OCI-LY1 (cell line): Measurements from ENCODE around the gene DIRAS1.

Experiments
- H2AFZ ChIP-seq: fragments of 200-600 bp; sonication (generic), shearing (Covaris generic); 2 replicates; pipeline ENCODE4 v1.6.0; 2014; ENCODE audit warnings: antibody characterized with exemption, mild to moderate bottlenecking, low read length
- H3F3A ChIP-seq: fragments of 200-600 bp; sonication (generic), shearing (Covaris generic); 2 replicates; pipeline ENCODE4 v1.6.0; 2014; ENCODE audit warnings: mild to moderate bottlenecking, antibody characterized with exemption, low read length, moderate library complexity; ENCODE audit not compliant: insufficient read depth
- H3K27ac ChIP-seq: fragments of 200-600 bp; sonication (generic); 2 replicates; pipeline ENCODE4 v1.5.1; 2014; ENCODE audit warnings: low read length, mixed run types, mild to moderate bottlenecking, low read depth; ENCODE audit not compliant: poor library complexity, severe bottlenecking
- H3K27me3 ChIP-seq: fragments of 200-600 bp; sonication (generic); 2 replicates; pipeline ENCODE4 v1.6.0; 2014; ENCODE audit warnings: antibody characterized with exemption, mild to moderate bottlenecking, low read length, moderate library complexity; ENCODE audit not compliant: insufficient read depth
- H3K36me3 ChIP-seq: fragments of 200-600 bp; sonication (generic); 2 replicates; pipeline ENCODE4 v1.6.1; 2014; ENCODE audit warnings: mild to moderate bottlenecking, antibody characterized with exemption, low read length, moderate library complexity, mixed read lengths; ENCODE audit not compliant: insufficient read depth
- H3K4me1 ChIP-seq: fragments of 200-600 bp; sonication (generic); 2 replicates; pipeline ENCODE4 v1.5.1; 2014; ENCODE audit warnings: mild to moderate bottlenecking, low read length, moderate library complexity; ENCODE audit not compliant: insufficient read depth, severe bottlenecking
- H3K4me2 ChIP-seq: fragments of 200-600 bp; sonication (generic), shearing (Covaris generic); 2 replicates; pipeline ENCODE4 v1.6.1; 2014; ENCODE audit warnings: low read length
- H3K4me3 ChIP-seq: fragments of 200-600 bp; sonication (generic); 2 replicates; pipeline ENCODE4 v1.5.1; 2014; ENCODE audit warnings: low read length, low read depth, mild to moderate bottlenecking, mixed read lengths; ENCODE audit not compliant: poor library complexity, severe bottlenecking
- H3K79me2 ChIP-seq: fragments of 200-600 bp; shearing (Covaris generic); 2 replicates; pipeline ENCODE4 v1.6.1; 2016; ENCODE audit warnings: mixed run types, low read length, mixed read lengths; ENCODE audit not compliant: insufficient read depth
- H3K9ac ChIP-seq: fragments of 200-600 bp; sonication (generic), shearing (Covaris generic); 2 replicates; pipeline ENCODE4 v1.6.1; 2014; ENCODE audit warnings: mild to moderate bottlenecking, low read length, mixed read lengths
- H3K9me2 ChIP-seq: fragments of 200-600 bp; sonication (generic), shearing (Covaris generic); 2 replicates; pipeline ENCODE4 v1.6.1; 2014; ENCODE audit warnings: low read depth, mild to moderate bottlenecking, low read length, mixed read lengths
- H3K9me3 ChIP-seq: fragments of 200-600 bp; shearing (Covaris generic); 2 replicates; pipeline ENCODE4 v1.6.1; 2014; ENCODE audit warnings: low read length, mixed read lengths
- H4K20me1 ChIP-seq: fragments of 200-600 bp; sonication (generic), shearing (Covaris generic); 2 replicates; pipeline ENCODE4 v1.6.0; 2016; ENCODE audit warnings: mild to moderate bottlenecking, low read length; ENCODE audit not compliant: insufficient read depth
- EZH2 ChIP-seq: fragments of 200-600 bp; sonication (generic), shearing (Covaris generic); IDR thresholded peaks from 2 replicates; pipeline ENCODE4 v1.8.0; 2017; ENCODE audit warnings: borderline replicate concordance, mixed run types, mild to moderate bottlenecking, antibody characterized with exemption, low read length, moderate library complexity, mixed read lengths
- TF ChIP-seq, protein P1 (sequence below): fragments of 200-600 bp; sonication (generic), shearing (Covaris generic); IDR thresholded peaks from 2 replicates; pipeline ENCODE4 v1.5.1; 2017; ENCODE audit warnings: mild to moderate bottlenecking, antibody characterized with exemption, low read length, moderate library complexity, mixed read lengths

The DIRAS1 gene

GRCh38 chr19:2768365-2769132, 47.4 kb upstream of the DIRAS1 start:
- Histone ChIP-seq H3K9me2 (no peaks in the 10 kb centered on the region), H3K9me3 (no peaks in the 10 kb centered on the region), H3K4me1 (no peaks in the 10 kb centered on the region), H3K27me3 (no peaks in the 10 kb centered on the region), H3K9ac (no peak overlapping the region), H3K36me3 (peaks cover 60% of the 10 kb centered on the region), H2AFZ (no peak overlapping the region), H3K27ac (no peak overlapping the region), H4K20me1 (no peaks in the 10 kb centered on the region), H3K4me2 (no peak overlapping the region), H3K4me3 (no peak overlapping the region), H3K79me2 (peaks cover 22% of the 10 kb centered on the region), H3F3A (no peaks in the 10 kb centered on the region)
- TF ChIP-seq, protein P1, sequence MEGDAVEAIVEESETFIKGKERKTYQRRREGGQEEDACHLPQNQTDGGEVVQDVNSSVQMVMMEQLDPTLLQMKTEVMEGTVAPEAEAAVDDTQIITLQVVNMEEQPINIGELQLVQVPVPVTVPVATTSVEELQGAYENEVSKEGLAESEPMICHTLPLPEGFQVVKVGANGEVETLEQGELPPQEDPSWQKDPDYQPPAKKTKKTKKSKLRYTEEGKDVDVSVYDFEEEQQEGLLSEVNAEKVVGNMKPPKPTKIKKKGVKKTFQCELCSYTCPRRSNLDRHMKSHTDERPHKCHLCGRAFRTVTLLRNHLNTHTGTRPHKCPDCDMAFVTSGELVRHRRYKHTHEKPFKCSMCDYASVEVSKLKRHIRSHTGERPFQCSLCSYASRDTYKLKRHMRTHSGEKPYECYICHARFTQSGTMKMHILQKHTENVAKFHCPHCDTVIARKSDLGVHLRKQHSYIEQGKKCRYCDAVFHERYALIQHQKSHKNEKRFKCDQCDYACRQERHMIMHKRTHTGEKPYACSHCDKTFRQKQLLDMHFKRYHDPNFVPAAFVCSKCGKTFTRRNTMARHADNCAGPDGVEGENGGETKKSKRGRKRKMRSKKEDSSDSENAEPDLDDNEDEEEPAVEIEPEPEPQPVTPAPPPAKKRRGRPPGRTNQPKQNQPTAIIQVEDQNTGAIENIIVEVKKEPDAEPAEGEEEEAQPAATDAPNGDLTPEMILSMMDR: no peak
- no peak for TF ChIP-seq EZH2

GRCh38 chr19:2767688-2768087, 46.5 kb upstream of the DIRAS1 start:
- H3K4me3 ChIP-seq: no peak overlapping the region
- H3F3A ChIP-seq: no peaks in the 10 kb centered on the region
- H3K27me3 ChIP-seq: no peaks in the 10 kb centered on the region
- H3K9me3 ChIP-seq: no peaks in the 10 kb centered on the region
- no peak overlapping the region for H3K9ac ChIP-seq
- H3K36me3 ChIP-seq: peaks cover 68% of the 10 kb centered on the region
- no peak overlapping the region for H3K27ac ChIP-seq
- H3K4me2 ChIP-seq: no peak overlapping the region
- H3K4me1 ChIP-seq: no peaks in the 10 kb centered on the region
- H3K9me2 ChIP-seq: no peaks in the 10 kb centered on the region
- no peaks in the 10 kb centered on the region for H4K20me1 ChIP-seq
- H3K79me2 ChIP-seq: peaks cover 22% of the 10 kb centered on the region
- H2AFZ ChIP-seq: no peak overlapping the region
- TF ChIP-seq EZH2: no peak
- TF ChIP-seq, protein P1: no peak

DNA sequence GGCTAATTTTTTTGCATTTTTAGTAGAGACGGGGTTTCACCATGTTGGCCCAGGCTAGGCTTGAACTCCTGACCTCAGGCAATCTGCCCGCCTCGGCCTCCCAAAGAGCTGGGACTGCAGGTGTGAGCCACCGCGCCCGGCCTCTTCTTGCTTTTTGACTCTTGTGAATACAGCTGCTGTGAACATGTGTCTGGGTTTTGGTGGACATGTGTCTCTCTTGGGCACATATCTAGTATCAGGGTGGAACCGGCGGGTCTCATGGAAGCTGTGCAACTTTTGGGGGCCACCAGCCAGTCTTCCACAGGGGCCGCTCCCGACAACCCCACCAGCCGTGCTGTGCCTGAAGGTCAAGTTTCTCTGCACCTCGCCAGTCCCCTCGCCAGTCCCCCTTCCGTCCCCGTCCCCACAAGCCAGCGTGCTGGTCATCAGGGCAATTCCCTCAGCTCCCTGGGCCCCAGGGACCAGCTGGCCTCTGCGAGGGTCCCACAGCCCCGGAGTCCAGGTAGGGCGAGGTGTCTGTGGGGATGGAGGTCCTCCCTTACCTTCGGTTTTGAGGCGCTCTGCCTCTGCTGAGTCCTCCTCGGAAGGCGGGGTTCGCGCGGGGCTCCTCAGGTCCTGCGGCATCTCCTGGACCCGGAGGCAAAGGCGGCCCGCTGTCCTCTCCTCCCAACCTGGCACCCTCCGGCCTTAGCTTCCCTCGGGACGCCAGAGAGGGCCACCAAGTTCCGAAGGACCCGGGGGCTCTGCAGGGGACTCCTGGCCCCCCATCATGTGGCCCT, 45.6 kb upstream of the DIRAS1 start:
- H3K9me2 ChIP-seq: no peaks in the 10 kb centered on the region
- H3K36me3 ChIP-seq: peaks cover 78% of the 10 kb centered on the region
- H4K20me1 ChIP-seq: no peaks in the 10 kb centered on the region
- H2AFZ ChIP-seq: no peak overlapping the region
- TF ChIP-seq, protein P1: no peak
- H3K9ac ChIP-seq: no peak overlapping the region
- H3K9me3 ChIP-seq: no peaks in the 10 kb centered on the region
- H3K4me3 ChIP-seq: no peak overlapping the region
- H3K27me3 ChIP-seq: no peaks in the 10 kb centered on the region
- H3K4me2 ChIP-seq: no peak overlapping the region
- H3K27ac ChIP-seq: no peak overlapping the region
- no peaks in the 10 kb centered on the region for H3F3A ChIP-seq
- H3K4me1 ChIP-seq: no peaks in the 10 kb centered on the region
- peaks cover 14% of the 10 kb centered on the region; the same call in 1 of the 2 replicates for H3K79me2 ChIP-seq
